ENCODE results near the gene RASL11A.

DNA sequence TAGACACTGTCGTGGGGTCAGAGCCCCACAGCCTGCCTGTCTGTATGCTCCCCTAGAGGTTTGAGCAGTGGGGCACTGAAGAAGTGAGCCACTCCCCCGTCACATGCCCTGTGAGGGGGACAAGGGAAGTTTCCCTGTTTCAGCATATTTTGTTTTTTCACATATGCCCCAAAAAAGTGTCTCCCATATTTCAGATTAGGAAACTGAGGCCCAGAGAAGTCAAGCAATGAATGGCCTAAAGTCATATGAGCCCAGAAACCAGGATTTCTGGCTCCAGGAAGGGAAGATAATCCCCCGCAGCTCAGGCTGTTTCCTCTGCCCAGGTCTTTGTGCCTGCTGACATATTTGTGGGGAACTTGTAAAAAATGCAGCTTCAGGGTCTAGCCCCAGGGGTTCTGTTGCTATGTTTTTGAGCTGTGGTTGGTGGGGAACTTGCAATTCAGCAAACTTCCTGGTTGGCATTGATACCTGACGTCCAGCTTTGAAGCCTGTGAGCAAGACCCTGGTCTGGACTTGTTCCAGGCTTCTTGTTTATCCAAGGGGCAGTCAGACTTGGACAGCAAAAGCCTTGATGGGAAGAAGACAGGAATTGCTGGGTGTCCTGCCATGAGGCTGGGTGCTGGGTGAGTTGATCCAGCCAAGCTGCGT, 9.5 kb downstream of the RASL11A start:
- TF ChIP-seq MAX (IDR thresholded peaks at IDR 0.05) = no peak
- no peak for TF ChIP-seq EZH2 (IDR thresholded peaks at IDR 0.05; ENCODE audit: low read depth, low read length, severe bottlenecking)
- no peak for TF ChIP-seq CTCF (IDR thresholded peaks at IDR 0.05; ENCODE audit: control extremely low read depth in 1 of 3, insufficient read depth in 1 of 3, low read depth in 1 of 3, low read length in 3 of 3)
- no peak for TF ChIP-seq JUND (IDR thresholded peaks at IDR 0.05; ENCODE audit: low read length)

All from H1 (cell line).